ENCODE results near the gene MED15.
A peak's percentile ranks its signal among the peaks of the same experiment; 100 is the strongest.

The MED15 gene

DNA sequence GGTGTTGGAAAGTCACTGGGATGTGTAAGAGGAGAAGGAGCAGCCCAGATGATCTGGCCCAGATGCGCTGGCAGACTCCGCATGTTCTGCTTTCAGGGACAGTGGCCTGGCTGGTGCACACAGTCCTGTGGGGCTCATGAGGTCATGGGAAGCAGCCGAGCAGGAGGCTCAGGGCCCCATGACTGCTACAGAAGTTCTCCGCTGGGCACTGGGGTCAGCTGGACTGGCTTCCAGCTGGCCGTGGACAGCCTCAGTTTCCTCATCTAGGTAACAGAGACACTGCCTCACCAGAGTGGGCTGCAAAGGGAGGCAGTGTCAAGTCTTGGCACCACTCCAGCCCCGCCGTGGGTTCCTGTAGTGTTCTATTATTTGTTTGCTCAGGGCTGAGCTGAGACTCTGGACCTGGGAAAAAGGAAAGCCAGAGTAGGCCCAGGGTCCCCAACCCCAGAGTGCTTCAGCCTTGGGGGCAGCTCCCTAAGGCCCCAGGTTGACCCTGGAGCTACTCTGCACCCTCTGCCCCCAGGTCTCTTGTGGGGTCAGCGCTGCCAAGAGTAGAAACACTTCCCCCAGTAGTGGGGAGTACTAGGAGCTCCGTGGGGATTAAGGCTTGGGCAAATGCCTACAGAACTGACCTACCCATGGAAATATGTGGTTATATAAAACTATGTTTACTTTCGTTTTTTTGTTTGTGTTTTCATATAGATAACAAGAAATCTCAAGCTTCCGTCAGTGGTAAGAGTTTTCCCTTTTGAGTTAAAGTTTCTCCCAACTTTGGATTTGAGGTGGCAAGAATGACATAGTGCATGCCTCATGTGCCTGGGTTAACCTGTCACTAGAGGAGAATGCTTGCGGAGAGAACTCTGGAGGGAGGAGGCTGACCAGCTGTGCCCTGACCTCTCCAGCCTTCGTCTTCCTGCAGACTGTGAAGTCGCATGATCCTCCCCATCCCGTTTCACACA, 45.3 kb downstream of the MED15 start:
- DNase-seq (ENCODE audit: low read depth), result no peak

DNA sequence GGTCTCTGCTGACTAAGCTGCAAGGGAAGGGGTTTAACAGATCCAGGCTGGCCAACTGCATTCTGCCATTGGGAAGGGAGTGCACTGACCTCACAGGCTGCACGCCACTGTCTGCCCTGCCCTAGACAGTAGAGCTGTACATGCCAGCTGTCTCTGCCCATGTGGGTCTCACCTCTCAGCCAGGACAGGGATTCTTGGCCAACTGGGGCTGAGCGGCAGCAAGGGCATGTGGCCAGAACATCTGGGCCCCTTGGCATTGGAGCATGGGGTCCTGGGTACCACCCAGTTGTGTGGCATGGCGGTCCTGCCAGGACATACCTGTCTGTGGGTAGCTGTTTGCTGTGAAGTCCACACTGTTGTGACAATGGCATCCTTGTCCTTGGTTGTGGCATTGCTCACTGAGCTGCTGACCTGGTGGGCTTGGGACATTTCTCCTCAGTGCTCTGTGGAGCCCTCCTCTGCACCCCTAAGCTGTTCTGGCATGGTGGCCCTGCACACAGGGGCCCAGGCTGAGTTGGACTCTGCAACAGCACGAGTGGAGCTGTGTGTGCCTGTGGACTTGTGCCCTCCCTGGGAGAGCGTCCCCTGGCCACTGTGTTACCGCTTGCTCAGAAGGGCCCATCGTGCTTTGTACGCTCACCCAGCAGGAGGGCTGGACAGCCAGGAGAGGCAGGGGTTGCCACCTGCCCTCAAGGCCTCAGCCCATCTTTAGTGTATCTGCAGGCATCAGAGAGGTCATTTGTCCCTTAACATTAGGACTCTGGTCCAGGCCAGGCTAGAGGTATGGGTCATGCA, 46.7 kb downstream of the MED15 start:
- DNase-seq (ENCODE audit: low read depth), result no peak

DNA sequence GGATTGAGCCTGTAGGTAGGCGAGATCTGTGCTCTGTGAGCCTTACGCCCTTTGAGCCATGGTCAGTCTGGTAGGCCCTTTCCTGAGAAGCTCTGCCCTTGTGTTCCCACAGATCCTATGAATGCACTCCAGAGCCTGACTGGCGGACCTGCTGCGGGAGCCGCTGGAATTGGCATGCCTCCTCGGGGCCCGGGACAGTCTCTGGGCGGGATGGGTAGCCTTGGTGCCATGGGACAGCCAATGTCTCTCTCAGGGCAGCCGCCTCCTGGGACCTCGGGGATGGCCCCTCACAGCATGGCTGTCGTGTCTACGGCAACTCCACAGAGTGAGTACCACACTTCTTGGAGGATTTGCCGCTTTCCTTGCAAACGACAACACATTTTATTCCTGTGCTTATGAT, 47.4 kb downstream of the MED15 start:
- no peak for DNase-seq (ENCODE audit: low read depth)

DNA sequence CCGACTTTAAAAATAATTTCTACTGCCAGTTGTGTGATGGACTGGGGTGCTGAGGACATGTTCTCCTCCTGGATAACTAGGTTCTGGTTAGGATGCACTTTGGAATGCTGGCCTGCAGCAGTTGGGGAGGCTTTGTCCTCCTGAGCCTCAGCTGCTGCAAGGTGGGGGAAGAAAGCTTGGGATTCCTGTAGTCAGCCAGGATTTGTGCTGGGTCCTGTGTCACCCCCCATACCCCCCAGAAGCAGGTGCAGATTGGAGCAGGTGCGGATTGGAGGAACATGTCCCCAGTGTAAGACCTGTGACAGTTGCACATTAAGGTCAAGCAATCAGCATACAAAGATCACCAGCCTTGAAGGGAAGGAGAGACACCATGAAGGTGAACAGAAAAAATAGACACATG, 51.1 kb downstream of the MED15 start:
- no peak for DNase-seq (ENCODE audit: low read depth)

DNA sequence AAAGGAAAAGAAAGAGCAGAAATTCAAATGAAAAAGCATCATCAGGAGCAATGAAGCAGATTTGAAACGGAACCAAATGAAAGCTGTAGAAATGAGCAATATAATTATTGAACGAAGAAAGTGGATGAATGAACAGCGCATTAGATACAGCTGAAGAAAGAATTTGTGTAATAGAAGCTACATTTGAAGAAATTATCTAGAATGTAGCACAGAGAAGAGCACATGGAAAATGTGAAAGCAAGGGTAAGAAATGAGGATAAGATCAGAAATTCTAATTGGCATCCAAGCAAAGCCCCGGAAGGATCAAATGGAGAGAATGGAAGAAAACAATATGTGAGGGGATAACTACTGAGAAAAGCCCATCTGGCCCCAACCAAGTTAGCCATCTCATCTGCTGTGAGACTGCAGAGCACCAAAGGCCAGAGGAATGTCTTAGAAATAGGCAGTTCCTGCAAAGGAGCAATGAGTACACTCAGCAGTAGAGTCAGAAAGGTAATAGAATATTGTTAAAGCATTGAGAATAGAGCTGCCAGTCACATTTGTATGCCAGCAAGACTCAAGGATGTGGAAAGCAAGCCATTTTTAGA, 51.9 kb downstream of the MED15 start:
- DNase-seq (ENCODE audit: low read depth), result no peak

DNA sequence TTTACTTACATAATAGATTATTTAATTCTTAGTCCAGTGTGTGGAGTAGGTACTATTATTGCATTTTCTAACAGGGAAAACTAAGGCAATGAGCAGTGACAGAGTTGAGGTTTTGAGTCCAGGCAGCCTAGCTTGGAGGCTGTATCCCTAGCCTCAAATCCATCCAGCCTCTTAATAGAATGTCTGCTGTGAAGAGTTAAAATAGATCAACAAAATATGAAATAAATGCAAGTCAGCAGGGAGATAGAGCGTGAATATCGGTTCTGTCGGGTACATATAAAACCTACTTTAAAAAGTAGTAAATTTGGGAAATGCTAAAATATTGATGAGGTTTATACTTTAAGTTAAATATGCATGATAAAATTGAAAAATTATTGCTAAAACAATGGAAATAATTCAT, 53.3 kb downstream of the MED15 start:
- no peak for DNase-seq (ENCODE audit: low read depth)

DNA sequence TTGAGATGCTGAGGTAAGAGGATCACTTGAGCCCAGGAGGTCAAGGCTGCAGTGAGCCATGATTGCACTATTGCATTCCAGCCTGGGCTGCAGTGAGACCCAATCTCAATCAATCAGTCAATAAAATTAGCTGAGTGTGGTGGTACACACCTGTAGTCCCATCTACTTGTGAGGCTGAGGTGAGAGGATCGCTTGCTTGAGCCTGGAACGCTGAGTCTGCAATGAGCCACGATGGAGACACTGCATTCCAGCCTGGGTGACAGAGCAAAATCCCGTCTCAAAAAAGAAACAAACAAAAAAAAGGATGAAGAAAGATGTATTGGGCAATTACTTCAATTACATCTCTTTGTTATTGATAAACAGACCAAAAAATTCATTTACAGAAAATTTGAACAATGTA, 54.5 kb downstream of the MED15 start:
- no peak for DNase-seq (ENCODE audit: low read depth)

DNA sequence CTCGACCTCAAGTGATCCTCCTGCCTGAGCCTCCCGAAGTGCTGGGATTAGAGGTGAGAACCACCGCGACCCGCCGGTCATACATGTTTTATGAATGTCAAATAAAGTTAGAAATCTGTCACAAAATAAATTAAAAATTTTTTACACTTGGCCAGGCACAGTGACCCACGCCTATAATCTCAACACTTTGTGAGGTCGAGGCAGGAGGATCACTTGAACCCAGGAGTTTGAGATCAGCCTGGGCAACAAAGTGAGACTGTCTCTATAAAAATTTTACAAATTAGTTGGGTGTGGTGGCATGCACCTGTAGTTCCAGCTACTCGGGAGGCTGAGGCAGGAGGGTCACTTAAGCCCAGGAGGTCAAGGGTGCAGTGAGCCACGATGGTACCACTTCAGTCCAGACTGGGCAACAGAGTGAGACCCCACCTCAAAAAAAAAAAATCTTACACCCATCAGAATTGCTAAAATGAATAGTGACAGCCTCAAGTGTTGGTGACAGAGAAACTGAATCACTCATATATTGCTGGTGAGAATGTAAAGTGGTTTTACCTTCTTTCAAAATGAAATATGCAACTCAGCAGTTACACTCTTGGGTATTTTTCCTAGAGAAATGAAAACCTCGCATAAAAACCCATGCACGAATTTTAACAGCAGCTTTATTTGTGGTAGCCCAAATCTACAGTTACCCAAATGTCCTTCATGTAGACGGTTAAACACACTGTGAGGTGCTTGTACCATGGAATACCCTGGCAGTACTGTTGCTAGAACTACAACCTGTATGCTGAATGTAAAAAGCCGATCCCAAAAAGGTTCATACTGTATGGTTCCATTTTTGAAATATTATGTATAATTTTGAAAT, 55.4 kb downstream of the MED15 start:
- DNase-seq (ENCODE audit: low read depth), result no peak

DNA sequence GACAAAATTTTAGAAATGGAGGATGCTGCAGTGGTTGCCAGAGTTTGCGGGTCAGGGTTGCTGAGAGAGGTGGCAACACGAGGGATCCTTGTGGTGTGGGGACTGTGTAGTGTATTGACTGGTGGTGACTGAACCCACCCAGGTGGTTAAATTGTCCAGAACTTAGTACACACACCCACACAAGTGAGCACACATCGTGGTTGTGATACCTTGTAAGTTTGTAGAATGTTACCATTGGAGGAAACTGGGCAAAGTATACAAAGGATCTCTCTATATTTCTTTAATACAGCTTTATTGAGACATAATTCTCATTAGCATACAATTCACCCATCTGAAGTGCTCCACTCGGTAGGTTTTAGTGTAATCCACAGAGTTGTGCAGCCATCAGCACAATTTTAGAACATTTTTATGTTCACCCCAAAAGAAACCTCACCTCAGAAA, 56.1 kb downstream of the MED15 start:
- DNase-seq (ENCODE audit: low read depth), result no peak

DNA sequence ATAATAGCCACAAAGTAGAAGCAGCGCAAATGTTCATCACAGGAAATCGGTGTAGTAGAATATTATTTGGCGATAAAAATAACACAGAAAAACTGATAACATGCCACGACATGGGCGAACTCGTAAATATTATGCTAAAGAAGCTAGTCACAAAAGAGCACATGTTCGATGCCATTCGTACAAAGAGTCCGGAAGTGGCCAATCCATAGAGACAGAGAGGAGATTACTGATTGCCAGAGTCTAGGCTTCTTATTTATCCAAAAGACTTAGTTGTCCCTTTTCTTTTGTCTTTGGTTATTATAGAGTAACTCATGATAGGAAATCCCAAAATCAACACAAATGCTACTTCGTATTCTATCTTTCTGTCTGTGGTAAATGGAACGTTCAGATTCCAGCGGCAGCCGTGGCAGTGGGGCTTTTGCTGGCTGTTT, 56.5 kb downstream of the MED15 start:
- no peak for DNase-seq (ENCODE audit: low read depth)

DNA sequence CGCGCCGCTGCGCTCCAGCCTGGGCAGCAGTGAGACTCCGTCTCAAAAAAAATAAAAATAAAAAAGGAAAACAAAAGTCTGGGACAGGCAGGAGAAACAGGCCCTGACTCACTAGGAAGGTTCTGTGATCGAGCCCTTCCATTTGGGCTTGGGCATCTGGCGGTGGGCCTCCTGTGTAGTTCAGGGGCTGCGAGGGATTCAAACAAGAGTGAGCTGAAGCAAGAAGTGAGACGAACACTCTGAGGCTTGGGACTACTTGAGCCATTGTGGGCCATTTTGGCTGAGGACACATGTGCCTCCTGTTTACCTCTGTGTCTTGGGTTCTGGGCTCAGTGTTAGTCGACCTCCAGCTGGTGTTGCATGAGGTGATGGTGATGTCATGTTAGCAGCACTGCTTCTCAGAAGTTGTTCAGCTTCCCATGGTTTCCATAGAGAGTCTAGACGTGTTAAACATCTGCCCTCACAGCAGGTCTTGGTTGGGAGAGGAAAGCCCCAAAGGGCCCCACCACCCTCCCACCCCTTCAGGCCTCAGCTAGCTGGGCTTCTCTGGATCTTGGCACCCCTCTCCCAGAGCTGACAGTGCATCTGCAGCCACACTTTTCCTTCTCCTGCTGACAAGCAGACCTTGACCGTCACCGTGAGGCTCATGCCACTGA, 57.8 kb downstream of the MED15 start:
- no peak for DNase-seq (ENCODE audit: low read depth)

DNA sequence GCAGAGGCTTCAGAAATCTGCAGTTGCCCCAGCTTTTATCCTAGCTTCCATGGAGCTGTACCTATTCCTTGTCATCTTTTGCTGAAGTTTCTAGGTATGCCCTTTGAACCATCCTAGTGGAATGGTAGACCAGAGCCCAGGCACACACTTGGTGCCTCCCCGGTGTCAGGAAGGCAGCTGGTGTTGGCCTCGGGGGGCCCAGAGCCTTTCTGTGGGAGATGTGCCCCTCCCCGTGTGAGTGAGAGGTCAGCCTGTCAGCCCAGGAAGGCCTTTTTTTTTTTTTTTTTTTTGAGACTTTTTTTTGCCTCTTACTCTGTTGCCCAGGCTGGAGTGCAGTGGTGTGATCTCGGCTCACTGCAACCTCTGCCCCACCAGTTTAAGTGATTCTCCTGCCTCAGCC, 58.4 kb downstream of the MED15 start:
- DNase-seq (ENCODE audit: low read depth), result no peak

DNA sequence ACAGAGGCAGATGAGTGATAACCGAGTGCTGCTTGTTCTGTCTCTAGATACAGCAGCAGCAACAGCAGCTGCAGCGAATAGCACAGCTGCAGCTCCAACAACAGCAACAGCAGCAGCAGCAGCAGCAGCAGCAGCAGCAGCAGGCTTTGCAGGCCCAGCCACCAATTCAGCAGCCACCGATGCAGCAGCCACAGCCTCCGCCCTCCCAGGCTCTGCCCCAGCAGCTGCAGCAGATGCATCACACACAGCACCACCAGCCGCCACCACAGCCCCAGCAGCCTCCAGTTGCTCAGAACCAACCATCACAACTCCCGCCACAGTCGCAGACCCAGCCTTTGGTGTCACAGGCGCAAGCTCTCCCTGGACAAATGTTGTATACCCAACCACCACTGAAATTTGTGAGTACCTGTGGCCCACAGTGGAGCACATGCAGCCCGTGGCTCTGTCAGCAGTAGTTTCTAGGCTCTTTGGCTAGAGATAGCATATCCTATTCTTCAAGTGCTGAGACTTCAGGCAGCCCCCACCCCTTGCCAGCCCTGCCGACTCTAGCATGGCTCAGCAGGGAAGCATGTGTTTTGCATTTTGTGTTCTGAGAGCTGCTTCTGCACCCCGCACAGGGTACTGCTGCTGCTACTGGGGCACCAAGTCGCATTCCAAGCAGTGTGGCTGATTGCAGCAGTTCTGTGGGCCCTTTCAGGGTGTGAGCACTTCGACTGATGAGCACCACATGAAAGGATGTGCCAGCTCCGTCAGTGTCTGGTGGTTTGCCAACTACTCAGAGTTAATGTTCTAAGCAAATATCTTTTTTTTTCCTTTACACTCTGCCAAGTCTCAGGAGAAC, 59.2 kb downstream of the MED15 start:
- DNase-seq (ENCODE audit: low read depth), result peak; percentile 72

DNA sequence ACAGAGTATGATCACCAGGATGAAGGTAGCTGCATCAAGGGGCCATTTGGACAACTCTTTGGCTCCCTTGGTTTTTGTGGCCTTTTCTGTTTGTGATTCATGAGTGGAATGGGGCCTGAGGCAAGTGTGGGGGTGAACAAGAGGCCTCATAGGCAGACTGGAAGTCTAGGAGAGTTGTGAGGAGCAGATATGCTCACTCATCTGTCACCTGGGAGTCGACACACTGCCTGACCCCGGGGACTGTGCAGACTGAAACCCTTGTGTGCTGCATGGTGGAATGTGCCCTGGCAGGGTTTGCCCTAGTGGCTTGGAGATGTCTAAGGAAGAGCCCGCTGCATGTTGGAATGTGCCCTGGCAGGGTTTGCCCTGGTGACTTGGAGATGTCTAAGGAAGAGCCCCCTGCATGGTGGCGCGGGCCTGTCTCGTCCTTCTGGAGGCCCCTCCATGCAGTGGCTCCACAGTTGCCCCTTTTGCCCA, 60.0 kb downstream of the MED15 start:
- no peak for DNase-seq (ENCODE audit: low read depth)

DNA sequence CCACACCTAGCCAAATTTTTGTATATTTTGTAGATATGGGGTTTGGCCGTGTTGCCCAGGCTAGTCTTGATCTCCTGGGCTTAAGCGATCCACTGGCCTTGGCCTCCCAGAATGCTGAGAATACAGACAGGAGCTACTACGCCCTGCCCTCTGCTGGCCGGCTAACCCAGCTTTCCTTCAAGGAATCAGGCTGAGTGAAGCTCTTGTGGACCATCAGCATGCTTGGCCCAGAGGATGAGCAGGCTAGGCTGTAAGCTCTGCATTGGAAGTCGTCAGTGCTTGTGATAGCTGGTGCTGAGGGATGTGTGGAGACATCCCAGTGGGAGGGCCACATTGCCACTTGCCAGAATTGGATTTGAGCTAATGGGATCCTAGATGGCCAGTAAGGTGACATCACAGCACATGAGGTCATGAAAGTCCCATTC, 60.6 kb downstream of the MED15 start:
- DNase-seq (ENCODE audit: low read depth), result no peak

DNA sequence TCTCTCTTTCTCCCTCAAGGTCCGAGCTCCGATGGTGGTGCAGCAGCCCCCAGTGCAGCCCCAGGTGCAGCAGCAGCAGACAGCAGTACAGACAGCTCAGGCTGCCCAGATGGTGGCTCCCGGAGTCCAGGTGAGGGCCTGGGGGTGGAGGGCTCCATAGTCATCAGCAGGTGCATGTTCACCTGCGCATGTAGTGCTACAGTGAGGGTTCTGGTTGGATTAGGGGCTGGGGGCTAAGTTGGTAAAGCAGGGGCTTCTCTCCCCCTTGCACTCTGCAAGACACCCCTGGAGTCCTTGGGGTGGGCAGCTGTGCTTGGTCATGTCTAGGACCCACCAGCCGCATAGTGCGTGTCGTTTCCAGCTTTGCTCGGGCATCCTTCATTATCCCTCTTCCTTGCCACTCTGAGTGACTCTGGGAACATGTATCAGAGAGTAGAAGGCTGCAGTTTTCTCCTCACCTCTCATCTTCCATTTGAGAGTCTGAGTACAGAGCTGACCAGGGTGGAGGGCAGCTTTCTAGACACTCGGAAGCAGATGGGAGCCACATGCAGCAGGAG, 61.2 kb downstream of the MED15 start:
- no peak for DNase-seq (ENCODE audit: low read depth)

DNA sequence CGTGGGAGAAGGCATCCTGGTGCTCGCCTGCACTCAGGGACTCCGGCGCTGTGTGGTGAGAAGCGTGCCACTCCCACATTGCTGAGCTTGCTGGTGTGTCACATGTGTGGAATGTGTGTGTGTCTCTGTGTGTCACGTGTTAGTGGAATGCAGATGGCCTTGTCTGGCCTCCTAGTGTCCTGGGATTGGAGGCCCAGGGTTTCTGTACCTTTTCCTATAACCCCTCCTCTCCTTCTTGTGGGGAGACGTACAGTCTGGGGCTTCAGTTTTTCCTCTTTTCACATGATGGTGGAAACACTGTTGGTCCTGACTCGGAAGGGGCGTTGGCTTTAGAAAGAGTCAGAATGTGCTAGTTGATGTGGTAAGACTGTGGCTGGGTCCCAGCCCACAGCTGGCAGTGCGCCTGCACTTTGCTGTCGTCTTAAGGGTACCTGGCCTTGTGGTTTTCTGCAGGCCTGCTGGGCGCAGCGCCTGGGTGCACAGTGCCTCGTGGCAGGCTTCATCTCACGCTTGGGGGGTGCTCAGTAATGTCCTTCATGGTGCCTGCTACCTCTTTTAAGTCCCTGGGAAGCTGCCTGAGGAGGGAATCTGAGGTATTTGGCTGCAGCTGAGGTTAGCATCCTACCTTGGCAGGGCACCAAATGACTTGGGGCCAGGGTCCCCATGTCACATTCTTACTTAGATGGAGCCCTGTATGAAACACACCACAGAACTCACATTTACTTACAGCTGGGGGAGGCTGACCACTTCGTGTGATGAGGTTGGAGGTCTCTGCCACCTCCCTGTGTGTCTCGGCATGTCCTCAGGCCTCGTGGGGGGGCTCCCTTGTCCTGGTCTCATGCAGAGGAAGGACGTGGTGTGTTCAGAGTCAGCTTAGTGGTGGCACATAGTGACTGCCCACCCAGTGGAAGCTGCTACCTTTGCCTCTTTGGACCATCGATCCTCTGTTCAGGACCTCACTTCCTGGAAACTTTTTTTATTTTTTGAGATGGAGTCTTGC, 61.9 kb downstream of the MED15 start:
- DNase-seq (ENCODE audit: low read depth), result peak; percentile 71

DNA sequence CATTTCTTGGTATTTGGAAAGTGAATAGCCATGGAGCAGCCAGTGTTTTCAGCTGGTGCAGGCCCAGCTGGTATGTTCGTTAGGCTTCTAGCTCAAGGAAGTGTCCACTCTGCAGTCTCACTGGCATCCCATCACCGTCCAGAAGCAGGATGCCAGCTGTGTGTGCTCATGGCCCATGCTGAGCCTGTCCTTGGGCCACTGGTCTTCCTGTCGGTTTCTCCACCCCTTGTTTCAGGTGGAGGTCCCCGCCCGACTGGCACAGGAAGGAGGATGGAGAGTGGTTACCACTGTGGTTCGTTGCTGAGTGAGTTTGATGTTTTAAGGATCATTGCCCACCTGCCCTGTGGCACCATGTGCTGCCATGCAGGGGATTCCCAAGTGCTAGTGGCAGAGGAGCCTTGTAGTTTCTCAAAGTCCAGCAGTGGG, 63.7 kb downstream of the MED15 start:
- no peak for DNase-seq (ENCODE audit: low read depth)
